ENCODE results near the gene SLC17A2.

DNA sequence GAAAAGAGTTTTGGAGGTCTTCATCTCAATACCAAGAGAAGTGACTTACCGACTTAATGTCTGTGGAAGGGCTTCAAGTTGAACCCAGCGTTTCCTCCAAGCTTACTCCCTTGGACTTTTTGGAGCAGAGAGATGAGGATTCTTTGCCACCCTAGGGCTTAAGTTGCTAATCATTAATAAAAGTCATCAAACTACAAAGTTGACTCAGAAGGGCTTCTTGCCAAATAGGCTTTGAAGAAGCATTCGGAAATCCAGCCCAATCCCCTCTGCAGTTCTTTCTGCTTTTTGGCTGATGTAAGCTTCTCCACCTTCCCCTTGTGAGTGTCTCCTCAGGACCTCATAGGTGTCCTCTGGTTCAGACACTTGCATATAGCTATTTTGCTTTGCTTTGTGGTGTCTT is 56.4 kb downstream of the SLC17A2 start, which contains the start of gene SLC17A3:
- no peak for TF ChIP-seq GATA3 (IDR thresholded peaks at IDR 0.05; ENCODE audit: low read depth, low read length)
- TF ChIP-seq GATA2 (IDR thresholded peaks at IDR 0.05; ENCODE audit: low read depth, low read length), result no peak

Data from SH-SY5Y (cell line).